Esophagus muscularis mucosa (tissue), 4 donors: ENCODE measurements around the gene LIX1. TPM values are rescaled to one million over a fixed set of nuclear protein-coding genes. Genes with fewer than 3 reads are reported as not detected.

Source experiments
- DNase-seq: peaks from one replicate; pipeline ENCODE4 v3.0.0-alpha.2; 2017; ENCODE audit errors: extremely low spot score
- H3K27ac ChIP-seq, 4 donors: fragments of 200-600 bp; sonication (generic); replicated peaks in 1 of 4; 1 replicate in 3 of 4; 2 replicates in 1 of 4; pipeline ENCODE4 v1.5.1; 2016 to 2019; ENCODE audit warnings: mild to moderate bottlenecking in 1 of 4
- H3K27me3 ChIP-seq, 4 donors: fragments of 200-600 bp; sonication (generic); one replicate each; pipeline versions ENCODE4 v1.5.1 to v1.6.0; 2016 to 2019
- H3K36me3 ChIP-seq, 4 donors: fragments of 200-600 bp; sonication (generic); one replicate each; pipeline ENCODE4 v1.5.1; 2016 to 2019
- H3K4me1 ChIP-seq, 4 donors: fragments of 200-600 bp; sonication (generic); one replicate each; pipeline ENCODE4 v1.5.1; 2016 to 2019
- H3K4me3 ChIP-seq, 4 donors: fragments of 200-600 bp; sonication (generic); 1 replicate in 2 of 4; 2 replicates in 2 of 4; pipeline ENCODE4 v1.5.1; 2016 to 2019; ENCODE audit warnings: mild to moderate bottlenecking in 4 of 4, moderate library complexity in 1 of 4
- H3K9me3 ChIP-seq, 4 donors: fragments of 200-600 bp; sonication (generic); 1 replicate in 3 of 4; 2 replicates in 1 of 4; pipeline ENCODE4 v1.5.1; 2016 to 2019
- EP300 ChIP-seq: sonication (generic); formaldehyde crosslinking; IDR thresholded peaks from one replicate; pipeline ENCODE4 v1.6.1; 2017; ENCODE audit warnings: antibody characterized with exemption
- POLR2A ChIP-seq: fragments of 450-650 bp; IDR thresholded peaks from one replicate; pipeline ENCODE4 v1.6.1; 2017; ENCODE audit warnings: antibody characterized with exemption, moderate library complexity, mild to moderate bottlenecking, low read depth
- POLR2AphosphoS5 ChIP-seq, 2 donors: sonication (generic); formaldehyde crosslinking; IDR thresholded peaks; one replicate each; pipeline ENCODE4 v1.6.1; 2017; ENCODE audit warnings: antibody characterized with exemption in 2 of 2
- WGBS: methylation state at CpG from one replicate; pipeline ENCODE4 v1.1.5; 2018; 5-methylcytosine and 5-hydroxymethylcytosine counted together
- intact Hi-C: fragments of 100-400 bp; cut with DNase I; formaldehyde crosslinking; loops from one replicate; pipeline ENCODE4 v1.15.1; 2023
- total RNA-seq, 4 donors: library from RNA; depleted of rRNA; stranded (reverse); fragments of >200 nt; gene quantifications; one replicate each; pipeline versions ENCODE4 v1.1.0 to v1.2.1, GENCODE V29; 2016
- TF ChIP-seq, protein P1 (sequence below), 3 experiments: fragments of 200-600 bp in 2 of 3; fragments of 450-650 bp in 1 of 3; sonication (generic) in 2 of 3; IDR thresholded peaks; one replicate each; pipeline ENCODE4 v1.5.1; 2017 to 2019; ENCODE audit warnings: antibody characterized with exemption in 3 of 3, mild to moderate bottlenecking in 2 of 3, moderate library complexity in 1 of 3

The LIX1 gene
- total RNA-seq, 4 donors from 2014 or later, result 0.42 to 1.2 (median 0.67) TPM

DNA sequence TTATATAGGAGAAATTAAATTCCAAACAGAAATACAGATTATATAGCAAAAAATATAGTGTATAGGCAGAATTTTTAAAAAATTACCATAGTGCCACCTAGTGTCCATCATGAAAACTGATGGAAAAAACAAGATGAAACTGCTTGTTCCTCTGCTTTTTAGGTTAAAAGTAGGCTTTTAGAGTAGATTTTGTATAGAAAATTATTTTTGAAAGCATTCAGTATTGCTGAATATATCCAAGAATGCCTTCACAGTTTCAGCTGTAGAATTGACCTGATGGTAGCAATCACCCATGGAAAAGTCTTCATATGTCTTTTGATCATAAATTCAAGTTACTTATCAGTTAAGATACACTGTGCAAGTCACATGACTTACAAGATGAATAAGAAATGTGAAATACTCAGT, 21.0 kb upstream of the LIX1 start:
- peaks cover 13 to 79% (median 51%) of the 10 kb centered on the region in 4 donors for H3K36me3 ChIP-seq
- TF ChIP-seq EP300 (no peak), POLR2A (no peak), POLR2AphosphoS5 (IDR thresholded peaks at IDR 0.05) (no peak)
- TF ChIP-seq, protein P1, sequence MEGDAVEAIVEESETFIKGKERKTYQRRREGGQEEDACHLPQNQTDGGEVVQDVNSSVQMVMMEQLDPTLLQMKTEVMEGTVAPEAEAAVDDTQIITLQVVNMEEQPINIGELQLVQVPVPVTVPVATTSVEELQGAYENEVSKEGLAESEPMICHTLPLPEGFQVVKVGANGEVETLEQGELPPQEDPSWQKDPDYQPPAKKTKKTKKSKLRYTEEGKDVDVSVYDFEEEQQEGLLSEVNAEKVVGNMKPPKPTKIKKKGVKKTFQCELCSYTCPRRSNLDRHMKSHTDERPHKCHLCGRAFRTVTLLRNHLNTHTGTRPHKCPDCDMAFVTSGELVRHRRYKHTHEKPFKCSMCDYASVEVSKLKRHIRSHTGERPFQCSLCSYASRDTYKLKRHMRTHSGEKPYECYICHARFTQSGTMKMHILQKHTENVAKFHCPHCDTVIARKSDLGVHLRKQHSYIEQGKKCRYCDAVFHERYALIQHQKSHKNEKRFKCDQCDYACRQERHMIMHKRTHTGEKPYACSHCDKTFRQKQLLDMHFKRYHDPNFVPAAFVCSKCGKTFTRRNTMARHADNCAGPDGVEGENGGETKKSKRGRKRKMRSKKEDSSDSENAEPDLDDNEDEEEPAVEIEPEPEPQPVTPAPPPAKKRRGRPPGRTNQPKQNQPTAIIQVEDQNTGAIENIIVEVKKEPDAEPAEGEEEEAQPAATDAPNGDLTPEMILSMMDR (IDR thresholded peaks at IDR 0.05), result peak; percentile 41 to 66 (median 66)
- H3K27me3 ChIP-seq, result no peaks in the 10 kb centered on the region
- H3K4me1 ChIP-seq, result peaks cover 0 to 20% (median 0%) of the 10 kb centered on the region in 4 donors
- no peak overlapping the region for H3K27ac ChIP-seq
- DNase-seq, result no peak
- intact Hi-C loops, result loop anchor here (2.0 to 10.0 kb wide), 5 partner anchors 166 to 819 kb away; partner anchors contain the start of gene LNPEP
- H3K9me3 ChIP-seq, result no peaks in the 10 kb centered on the region
- H3K4me3 ChIP-seq, result no peak overlapping the region

DNA sequence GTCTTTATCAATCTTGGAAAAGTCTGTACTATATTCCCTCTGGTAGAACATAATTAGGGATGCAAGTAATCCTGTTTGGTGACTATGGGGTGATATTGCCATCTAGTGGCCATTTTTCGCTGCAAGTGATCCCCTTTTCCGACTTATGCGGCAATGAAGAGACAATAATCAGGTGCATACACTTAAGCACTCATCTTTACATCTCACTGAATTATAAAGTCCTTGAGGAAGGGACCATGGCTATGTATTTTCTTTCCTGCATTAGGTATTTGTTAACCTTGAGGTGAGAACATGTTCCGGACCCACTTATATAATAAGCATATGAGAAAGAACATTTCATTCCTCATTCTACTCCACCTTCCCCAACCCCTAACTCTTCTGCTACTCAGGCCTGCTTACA, 19.6 kb upstream of the LIX1 start:
- Histone ChIP-seq H3K27ac (no peak overlapping the region), H3K36me3 (peaks cover 3 to 66% (median 40%) of the 10 kb centered on the region in 4 donors), H3K4me3 (no peak overlapping the region), H3K4me1 (peaks cover 0 to 12% (median 0%) of the 10 kb centered on the region in 4 donors), H3K9me3 (peaks cover 0 to 8% (median 0%) of the 10 kb centered on the region in 4 donors), H3K27me3 (no peaks in the 10 kb centered on the region)
- WGBS, result 25% methylated on average over 4 of the region's 4 CpGs
- intact Hi-C loops, result loop anchor here (2.0 to 10.0 kb wide), 5 partner anchors 165 to 817 kb away; partner anchors contain the start of gene LNPEP
- no peak for DNase-seq
- TF ChIP-seq POLR2AphosphoS5 (IDR thresholded peaks at IDR 0.05), result no peak
- TF ChIP-seq, protein P1 (IDR thresholded peaks at IDR 0.05), result peak; percentile 81 to 88 (median 82)
- no peak for TF ChIP-seq EP300

DNA sequence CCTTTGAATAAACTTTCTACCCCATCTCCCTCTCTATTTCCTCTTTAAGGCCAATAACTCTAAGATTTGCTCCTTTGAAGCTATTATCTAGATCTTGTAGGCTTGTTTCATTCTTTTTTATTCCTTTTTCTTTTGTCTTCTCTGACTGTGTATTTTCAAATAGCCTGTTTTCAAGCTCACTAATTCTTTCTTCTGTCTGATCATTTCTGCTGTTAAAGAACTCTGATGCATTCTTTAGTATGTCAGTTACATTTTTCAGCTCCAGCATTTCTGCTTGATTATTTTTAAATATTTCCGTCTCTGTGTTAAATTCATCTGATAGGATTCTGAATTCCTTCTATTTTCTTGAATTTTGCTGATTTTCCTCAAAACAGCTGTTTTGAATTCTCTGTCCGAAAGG, 15.3 kb upstream of the LIX1 start:
- H3K4me1 ChIP-seq, result peaks cover 0 to 3% (median 0%) of the 10 kb centered on the region in 4 donors
- DNase-seq, result no peak
- H3K27me3 ChIP-seq, result no peaks in the 10 kb centered on the region
- H3K27ac ChIP-seq, result no peak overlapping the region
- WGBS, result 97% methylated on average over 2 of the region's 2 CpGs
- intact Hi-C loops, result no loop called here
- H3K9me3 ChIP-seq, result peaks cover 0 to 8% (median 0%) of the 10 kb centered on the region in 4 donors
- H3K4me3 ChIP-seq, result no peak overlapping the region
- TF ChIP-seq POLR2A (no peak), POLR2AphosphoS5 (IDR thresholded peaks at IDR 0.05) (no peak), EP300 (no peak)
- TF ChIP-seq, protein P1 (IDR thresholded peaks at IDR 0.05), result no peak
- H3K36me3 ChIP-seq, result peaks cover 0 to 33% (median 17%) of the 10 kb centered on the region in 4 donors

DNA sequence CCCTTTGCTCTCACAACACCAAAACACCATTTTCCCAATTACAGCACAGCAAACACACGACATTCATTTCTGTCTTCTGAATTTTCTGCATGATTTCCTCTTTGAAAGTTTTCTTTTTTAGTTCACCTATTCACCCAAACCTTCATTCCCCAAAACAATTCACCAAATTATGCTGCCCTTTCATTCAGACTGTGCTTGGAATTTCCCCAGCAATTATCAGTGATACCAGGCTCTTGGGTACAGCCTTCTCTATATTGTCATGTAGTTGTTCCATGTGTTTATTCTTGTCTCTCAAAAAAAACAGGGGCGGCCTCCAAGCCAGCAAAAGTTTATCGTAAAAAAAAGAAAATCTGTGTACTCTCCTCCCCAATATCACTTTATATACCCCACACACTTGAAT, 9.0 kb upstream of the LIX1 start:
- H3K4me1 ChIP-seq, result no peaks in the 10 kb centered on the region
- no peak overlapping the region for H3K27ac ChIP-seq
- H3K27me3 ChIP-seq, result no peaks in the 10 kb centered on the region
- WGBS, result 95% methylated on average over 3 of the region's 3 CpGs
- TF ChIP-seq, protein P1 (IDR thresholded peaks at IDR 0.05), result no peak
- no peak for TF ChIP-seq POLR2AphosphoS5 (IDR thresholded peaks at IDR 0.05)
- no peak for TF ChIP-seq EP300
- no peak for TF ChIP-seq POLR2A
- intact Hi-C loops, result no loop called here
- no peaks in the 10 kb centered on the region for H3K36me3 ChIP-seq
- no peaks in the 10 kb centered on the region for H3K9me3 ChIP-seq
- no peak for DNase-seq
- no peak overlapping the region for H3K4me3 ChIP-seq

DNA sequence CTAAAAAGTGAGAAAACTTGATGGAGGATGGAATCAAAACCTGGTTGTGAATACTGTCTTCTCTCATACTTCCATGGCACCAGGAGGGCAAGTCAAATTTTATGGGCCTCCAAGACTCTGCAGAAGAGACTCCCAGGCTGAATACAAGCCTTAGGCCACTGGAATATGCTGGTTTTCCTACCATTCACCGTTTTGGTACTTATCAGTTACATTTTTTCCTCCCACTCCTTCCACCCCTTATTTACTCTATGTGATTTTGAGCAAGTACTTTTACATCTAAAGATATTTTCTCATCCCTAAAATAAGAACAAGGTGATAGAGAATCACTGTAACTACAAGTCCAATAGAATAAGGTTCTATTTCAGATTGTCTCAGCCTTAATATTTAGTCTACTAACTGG, 8.0 kb upstream of the LIX1 start:
- DNase-seq, result no peak
- intact Hi-C loops, result no loop called here
- no peaks in the 10 kb centered on the region for H3K27me3 ChIP-seq
- H3K4me1 ChIP-seq, result no peaks in the 10 kb centered on the region
- H3K4me3 ChIP-seq, result no peak overlapping the region
- H3K9me3 ChIP-seq, result no peaks in the 10 kb centered on the region
- no peaks in the 10 kb centered on the region for H3K36me3 ChIP-seq
- WGBS, result 80% methylated on average over 1 of the region's 1 CpG
- H3K27ac ChIP-seq, result no peak overlapping the region
- TF ChIP-seq POLR2AphosphoS5 (IDR thresholded peaks at IDR 0.05) (no peak), EP300 (no peak), POLR2A (no peak)
- TF ChIP-seq, protein P1 (IDR thresholded peaks at IDR 0.05), result no peak
